Measurements from ENCODE around the gene C5.

C5 gene

DNA sequence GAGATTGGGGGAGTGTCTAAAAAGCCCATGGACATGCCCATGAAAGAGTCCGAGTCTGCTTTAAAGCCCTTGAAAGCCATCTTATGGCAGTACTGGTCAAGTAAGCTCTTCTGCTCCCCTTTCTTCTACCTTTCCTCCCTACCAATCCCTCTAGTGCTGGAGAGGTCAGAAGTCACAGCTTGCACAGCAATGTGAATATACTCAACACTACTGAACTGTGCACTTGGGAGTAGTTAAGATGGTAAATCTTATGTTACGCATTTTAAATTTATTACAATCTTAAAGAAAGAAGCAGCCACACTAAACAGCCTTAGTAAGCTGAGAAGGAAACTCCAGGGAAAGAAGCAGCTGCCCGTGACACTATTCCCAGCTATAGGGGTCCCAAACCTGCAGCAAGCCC lies 111.2 kb downstream of the C5 start:
- DNase-seq: no peak

- DNase-seq: no peak
Observed at GRCh38 chr9:120937596-120937995, 112.5 kb downstream of the C5 start.

GRCh38 chr9:120937127-120937526 lies 112.9 kb downstream of the C5 start:
- no peak for DNase-seq

- no peak for DNase-seq
Observed at GRCh38 chr9:120936764-120937122, 113.3 kb downstream of the C5 start.

- peak; percentile 88 for DNase-seq
Observed at GRCh38 chr9:120936011-120936763, 113.9 kb downstream of the C5 start.

GRCh38 chr9:120935383-120935857 lies 114.7 kb downstream of the C5 start:
- DNase-seq: peak; percentile 97

- DNase-seq: no peak
Observed at GRCh38 chr9:120934281-120934680, 115.8 kb downstream of the C5 start.

- DNase-seq: no peak
Observed at GRCh38 chr9:120933310-120934055, 116.6 kb downstream of the C5 start.

DNA sequence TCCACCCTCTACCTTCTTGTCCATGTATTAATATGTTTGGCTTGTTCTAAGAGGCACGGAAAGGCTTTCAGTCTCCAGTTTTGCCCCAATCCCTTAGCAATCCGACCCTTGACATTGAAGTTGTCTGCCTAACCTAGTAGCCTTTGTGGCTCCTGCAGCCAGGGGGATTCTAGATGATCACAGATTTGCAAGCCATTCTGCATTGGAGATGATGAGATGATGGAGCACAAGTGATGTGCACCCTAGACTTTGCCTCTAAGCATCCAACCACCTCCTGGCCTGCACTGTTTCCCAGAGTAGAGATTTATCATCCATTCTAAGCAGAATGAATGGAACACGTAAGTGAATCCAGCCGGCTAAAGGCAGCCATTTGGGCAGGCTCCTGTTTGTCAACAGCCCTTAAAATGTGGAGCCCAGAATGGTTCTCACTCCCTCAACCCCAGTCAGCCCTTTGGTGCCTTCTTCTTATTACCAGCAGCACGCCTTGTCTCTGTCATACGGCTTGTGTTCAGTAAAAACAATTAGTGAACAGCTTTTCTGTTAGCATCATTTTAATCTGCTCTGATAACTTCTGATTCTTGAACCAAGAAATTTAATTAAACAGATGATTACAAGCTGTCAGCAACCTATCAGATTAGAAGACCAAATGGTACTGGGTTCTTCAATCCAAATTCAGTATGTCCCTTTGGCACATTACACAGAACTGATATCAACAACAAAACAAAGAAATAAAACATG lies 117.8 kb downstream of the C5 start:
- no peak for DNase-seq

GRCh38 chr9:120931231-120932085 lies 118.6 kb downstream of the C5 start:
- peak; percentile 32 for DNase-seq

DNA sequence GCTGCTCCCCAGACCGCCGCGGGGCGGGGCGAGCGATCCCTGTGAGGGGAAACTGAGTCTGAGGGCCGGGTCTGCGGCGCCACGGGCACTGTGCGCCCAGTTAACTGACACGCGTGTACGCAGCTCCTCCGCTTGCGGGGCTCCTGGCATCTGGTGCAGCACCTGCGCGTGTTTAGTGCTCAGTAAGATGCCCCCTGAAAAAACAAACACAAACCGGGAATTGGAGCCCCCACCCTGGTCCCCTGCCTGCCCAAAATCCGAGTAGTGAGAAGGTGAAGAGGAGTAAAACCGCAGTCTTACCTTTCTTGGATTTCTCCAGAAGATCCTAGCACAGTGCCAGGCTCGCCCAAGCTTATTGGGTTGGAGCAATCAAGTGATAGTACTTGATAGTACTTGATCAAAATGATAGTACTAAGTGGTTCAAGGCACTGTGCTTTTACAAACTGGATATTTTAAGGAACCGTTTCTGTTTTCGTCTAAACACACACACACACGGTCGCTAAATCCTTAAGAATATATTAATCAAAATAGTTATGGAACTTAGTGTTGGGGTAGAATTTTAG lies 120.8 kb downstream of the C5 start:
- DNase-seq: no peak

DNA sequence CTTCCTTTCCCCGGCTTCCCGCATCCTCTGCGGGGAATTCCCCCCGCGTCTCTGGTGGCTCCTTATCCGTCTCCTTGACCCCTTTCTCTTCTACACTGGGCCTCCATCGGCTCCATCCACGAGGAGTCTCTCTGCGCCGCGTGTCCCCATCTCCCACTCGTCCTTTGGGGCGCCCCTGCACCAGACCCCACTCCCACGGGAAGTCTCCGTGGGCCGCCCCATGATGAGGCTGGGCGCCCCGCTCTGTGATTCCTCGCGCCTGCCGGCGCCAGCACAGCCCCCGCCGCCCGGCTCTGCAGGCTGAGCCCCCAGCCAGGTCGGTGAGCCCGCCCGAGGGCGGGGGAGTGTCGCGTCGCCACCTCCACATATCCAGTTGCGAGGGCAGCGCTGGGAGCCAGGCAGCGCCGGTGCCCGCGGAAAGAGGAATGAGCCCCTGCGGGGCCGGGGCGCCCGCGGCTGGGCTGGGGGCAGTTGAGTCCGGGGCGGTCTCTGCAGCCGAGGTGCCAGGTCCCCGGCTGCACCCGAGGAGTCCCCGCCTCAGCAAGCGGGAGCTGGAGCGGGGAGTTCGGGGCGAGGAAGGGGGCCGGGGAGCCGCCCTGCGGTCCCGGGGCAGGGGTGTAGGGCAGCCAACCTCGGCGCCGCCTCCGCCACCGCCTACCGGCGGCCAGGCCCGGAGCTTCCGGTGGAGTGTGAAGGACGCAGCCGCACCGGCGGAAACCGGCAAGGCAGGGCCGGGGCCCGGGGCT lies 121.4 kb downstream of the C5 start:
- DNase-seq: peak; percentile 28

DNA sequence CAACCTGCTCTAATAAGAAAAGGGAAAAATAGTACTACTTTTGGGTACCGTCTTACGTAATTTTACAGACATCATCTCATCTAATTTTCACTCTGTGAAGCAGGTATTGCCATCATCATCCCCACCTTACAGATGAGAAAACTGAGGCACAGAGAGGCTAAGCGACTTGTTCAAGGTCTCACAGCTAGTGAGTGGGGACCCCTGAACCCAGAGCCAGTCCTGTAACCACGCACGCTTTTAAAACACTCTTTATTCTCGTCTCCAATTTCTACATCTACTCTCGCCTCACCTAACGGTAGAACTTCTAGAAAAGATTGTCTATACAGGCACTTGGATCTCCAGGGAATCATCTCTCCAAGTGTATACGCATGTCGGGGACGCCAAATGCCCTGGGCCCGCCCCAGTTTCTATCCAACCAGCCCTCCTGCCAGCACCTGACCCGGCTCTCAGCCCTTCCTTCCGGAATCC lies 122.0 kb downstream of the C5 start:
- DNase-seq: no peak

DNA sequence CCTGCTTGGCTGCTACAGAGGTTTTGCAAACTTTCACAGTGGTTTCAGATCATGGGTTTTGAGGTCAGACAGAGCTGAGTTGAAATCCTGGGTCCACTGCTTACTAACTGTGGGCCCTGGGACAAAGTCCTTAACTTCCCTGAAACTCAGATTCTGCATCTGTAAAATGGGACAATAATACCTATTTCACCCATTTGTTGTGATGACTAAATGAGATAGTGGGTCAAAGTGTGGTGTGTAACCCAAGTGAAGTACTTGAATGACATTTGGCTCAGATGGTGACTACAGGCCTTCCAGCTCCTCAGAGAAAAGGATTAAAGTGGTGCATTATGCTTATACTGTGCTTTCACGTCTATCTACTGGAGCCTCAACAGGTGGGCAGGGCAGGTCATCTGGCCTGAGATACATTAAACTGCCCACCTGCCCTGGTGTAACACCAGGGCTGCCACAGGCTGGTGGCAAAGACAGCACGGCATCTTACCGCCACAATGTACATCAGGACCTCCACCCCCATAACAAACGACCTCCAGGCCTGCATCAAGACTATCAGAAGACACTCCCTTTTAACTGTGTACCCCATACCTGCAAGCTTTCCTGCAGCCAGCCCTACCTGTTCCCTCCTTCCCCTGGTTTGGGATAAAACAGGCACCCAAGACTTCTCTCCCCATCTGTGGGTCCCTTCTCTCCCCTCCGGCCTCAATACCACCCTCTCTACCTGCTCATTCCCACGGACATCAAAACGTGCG lies 122.6 kb downstream of the C5 start:
- DNase-seq: no peak

- DNase-seq: no peak
Observed at GRCh38 chr9:120926397-120926928, 123.6 kb downstream of the C5 start, which contains the start of gene TRAF1. TRAF1 (minus strand) TSS chr9:120926796; CDS start chr9:120926075, 721 bp downstream.

GRCh38 chr9:120925535-120926396 lies 124.3 kb downstream of the C5 start:
- DNase-seq: peak; percentile 69

DNA sequence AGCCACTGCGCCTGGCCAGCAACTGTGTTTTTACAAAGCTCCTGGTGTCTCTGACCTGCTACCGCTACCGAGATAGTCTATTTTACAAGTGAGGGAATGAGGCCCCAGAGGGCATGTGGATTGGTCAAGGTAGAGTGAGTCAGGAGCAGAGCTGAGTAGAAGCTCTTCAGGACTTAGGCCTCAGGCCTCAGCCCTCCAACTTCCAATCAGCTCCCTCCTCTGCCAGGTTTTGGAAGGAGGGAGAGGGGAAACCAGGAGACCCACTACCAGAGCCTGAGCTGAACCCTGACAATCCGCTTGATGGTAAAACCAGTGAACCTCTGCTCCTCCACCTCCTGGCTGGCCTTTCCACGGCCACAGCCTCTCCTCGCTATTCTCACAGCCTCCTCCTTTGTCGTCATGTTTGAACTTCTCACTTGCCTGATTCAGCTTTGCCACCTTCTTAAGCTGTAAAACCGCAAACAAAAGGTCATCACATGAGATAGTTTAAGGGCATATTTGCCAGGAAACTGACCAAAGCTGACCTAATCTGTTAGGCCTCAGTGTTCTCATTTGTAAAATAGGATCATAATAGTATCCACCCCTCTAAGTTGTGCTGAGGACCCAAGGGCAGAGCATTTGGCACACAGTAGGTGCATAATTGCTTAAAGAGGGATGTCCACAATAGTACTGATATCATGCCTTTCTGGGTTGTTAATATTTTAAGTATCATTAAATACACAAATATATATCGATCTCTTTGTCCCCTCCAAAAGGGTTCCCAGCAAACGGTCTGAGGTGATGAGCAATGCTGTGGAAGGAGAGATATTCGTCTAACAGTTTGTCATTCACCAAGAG lies 125.2 kb downstream of the C5 start:
- DNase-seq: no peak

GRCh38 chr9:120923620-120924328 lies 126.3 kb downstream of the C5 start:
- no peak for DNase-seq

Measured in NCI-H226 (cell line).